ENCODE data around the gene TRIM10. TPM values are rescaled to one million over a fixed set of nuclear protein-coding genes. Genes with fewer than 3 reads are reported as not detected.

The TRIM10 gene
- total and polyA plus RNA-seq, 4 donors: 0.29 to 128 (median 0.73) TPM

GRCh38 chr6:30152016-30152673 lies 8.9 kb downstream of the TRIM10 start (continued):
- no peak for TF ChIP-seq CTCF (IDR thresholded peaks at IDR 0.05; ENCODE audit: low read depth, low read length, missing input control)
- TF ChIP-seq HNF4A (conservative IDR thresholded peaks at IDR 0.05): no peak
- TF ChIP-seq RXRA (IDR thresholded peaks at IDR 0.05): no peak
- TF ChIP-seq GABPA (IDR thresholded peaks at IDR 0.05 in 1 of 2, conservative IDR thresholded peaks at IDR 0.05 in 1 of 2): no peak

GRCh38 chr6:30151580-30151979 lies 9.4 kb downstream of the TRIM10 start:
- H3K36me3 ChIP-seq (ENCODE audit: control insufficient read depth in 4 of 4, insufficient read depth in 3 of 4, low read depth in 1 of 4, low read length in 3 of 4): no peaks in the 10 kb centered on the region
- TF ChIP-seq NR2F2 (IDR thresholded peaks at IDR 0.05) (no peak), CTCF (IDR thresholded peaks at IDR 0.05; ENCODE audit: low read depth, low read length, missing input control) (no peak), RXRA (IDR thresholded peaks at IDR 0.05) (no peak), EGR1 (IDR thresholded peaks at IDR 0.05; ENCODE audit: low read depth in 2 of 2) (no peak), MAX (IDR thresholded peaks at IDR 0.05) (no peak), FOXA1 (IDR thresholded peaks at IDR 0.05) (no peak), HNF4A (conservative IDR thresholded peaks at IDR 0.05) (no peak), HNF4G (IDR thresholded peaks at IDR 0.05) (no peak), FOXA2 (IDR thresholded peaks at IDR 0.05) (no peak), RAD21 (IDR thresholded peaks at IDR 0.05) (no peak), YY1 (IDR thresholded peaks at IDR 0.05) (no peak), SP1 (IDR thresholded peaks at IDR 0.05) (no peak), ATF3 (IDR thresholded peaks at IDR 0.05) (no peak), GABPA (IDR thresholded peaks at IDR 0.05 in 1 of 2, conservative IDR thresholded peaks at IDR 0.05 in 1 of 2) (no peak)
- no peak overlapping the region for H3K27ac ChIP-seq (ENCODE audit: low read depth in 1 of 2, low read length in 2 of 2)
- no peak overlapping the region for H3K4me3 ChIP-seq (ENCODE audit: low read depth in 1 of 3, low read length in 3 of 3)
- peaks cover 0 to 20% (median 10%) of the 10 kb centered on the region in 4 donors for H3K4me1 ChIP-seq (ENCODE audit: control insufficient read depth in 4 of 4, insufficient read depth in 4 of 4, low read length in 3 of 4)
- H3K9ac ChIP-seq (ENCODE audit: low read depth in 1 of 2, low read length in 2 of 2): no peak overlapping the region
- no peak for DNase-seq (ENCODE audit: low spot score)
- H3K9me3 ChIP-seq (ENCODE audit: control insufficient read depth in 4 of 4, low read length in 3 of 4): no peaks in the 10 kb centered on the region
- 72% methylated on average over 3 of the region's 3 CpGs for WGBS
- no peaks in the 10 kb centered on the region for H3K27me3 ChIP-seq (ENCODE audit: control insufficient read depth in 4 of 4, insufficient read depth in 4 of 4, low read length in 3 of 4)

- WGBS: 94% methylated on average over 10 of the region's 10 CpGs
- Histone ChIP-seq H3K36me3 (ENCODE audit: control insufficient read depth in 4 of 4, insufficient read depth in 3 of 4, low read depth in 1 of 4, low read length in 3 of 4) (no peaks in the 10 kb centered on the region), H3K9me3 (ENCODE audit: control insufficient read depth in 4 of 4, low read length in 3 of 4) (no peaks in the 10 kb centered on the region), H3K9ac (ENCODE audit: low read depth in 1 of 2, low read length in 2 of 2) (no peak overlapping the region), H3K27ac (ENCODE audit: low read depth in 1 of 2, low read length in 2 of 2) (no peak overlapping the region), H3K4me1 (ENCODE audit: control insufficient read depth in 4 of 4, insufficient read depth in 4 of 4, low read length in 3 of 4) (peaks cover 0 to 12% (median 9%) of the 10 kb centered on the region in 4 donors), H3K4me3 (ENCODE audit: low read depth in 1 of 3, low read length in 3 of 3) (no peak overlapping the region), H3K27me3 (ENCODE audit: control insufficient read depth in 4 of 4, insufficient read depth in 4 of 4, low read length in 3 of 4) (no peaks in the 10 kb centered on the region)
- TF ChIP-seq FOXA2 (IDR thresholded peaks at IDR 0.05): no peak
- TF ChIP-seq HNF4G (IDR thresholded peaks at IDR 0.05): no peak
- TF ChIP-seq RXRA (IDR thresholded peaks at IDR 0.05): no peak
- no peak for TF ChIP-seq JUND (IDR thresholded peaks at IDR 0.05)
- TF ChIP-seq SP1 (IDR thresholded peaks at IDR 0.05): no peak
- no peak for TF ChIP-seq ATF3 (IDR thresholded peaks at IDR 0.05)
- no peak for TF ChIP-seq HNF4A (conservative IDR thresholded peaks at IDR 0.05)
- TF ChIP-seq CTCF (IDR thresholded peaks at IDR 0.05; ENCODE audit: low read depth, low read length, missing input control): no peak
- no peak for TF ChIP-seq NR2F2 (IDR thresholded peaks at IDR 0.05)
- no peak for TF ChIP-seq FOXA1 (IDR thresholded peaks at IDR 0.05)
- no peak for TF ChIP-seq MAX (IDR thresholded peaks at IDR 0.05)
- no peak for TF ChIP-seq GABPA (IDR thresholded peaks at IDR 0.05 in 1 of 2, conservative IDR thresholded peaks at IDR 0.05 in 1 of 2)
- TF ChIP-seq ZBTB33 (IDR thresholded peaks at IDR 0.05): no peak
- DNase-seq (ENCODE audit: low spot score): no peak
These were observed 10.2 kb downstream of the TRIM10 start for GRCh38 chr6:30150671-30151395.

Data from liver (tissue), 9 donors.